Lower leg skin (tissue), 3 donors: ENCODE measurements around the gene BDH2.

Experiments
- POLR2A ChIP-seq, 2 donors: fragments of 450-650 bp; IDR thresholded peaks; one replicate each; pipeline ENCODE4 v1.6.1; 2016 to 2017; ENCODE audit warnings: antibody characterized with exemption in 2 of 2, mild to moderate bottlenecking in 1 of 2, moderate library complexity in 1 of 2
- TF ChIP-seq, protein P1 (sequence below), 3 donors: fragments of 450-650 bp; IDR thresholded peaks; one replicate each; pipeline ENCODE4 v1.5.1; 2016; ENCODE audit warnings: antibody characterized with exemption in 3 of 3, mild to moderate bottlenecking in 3 of 3, moderate library complexity in 2 of 3

DNA sequence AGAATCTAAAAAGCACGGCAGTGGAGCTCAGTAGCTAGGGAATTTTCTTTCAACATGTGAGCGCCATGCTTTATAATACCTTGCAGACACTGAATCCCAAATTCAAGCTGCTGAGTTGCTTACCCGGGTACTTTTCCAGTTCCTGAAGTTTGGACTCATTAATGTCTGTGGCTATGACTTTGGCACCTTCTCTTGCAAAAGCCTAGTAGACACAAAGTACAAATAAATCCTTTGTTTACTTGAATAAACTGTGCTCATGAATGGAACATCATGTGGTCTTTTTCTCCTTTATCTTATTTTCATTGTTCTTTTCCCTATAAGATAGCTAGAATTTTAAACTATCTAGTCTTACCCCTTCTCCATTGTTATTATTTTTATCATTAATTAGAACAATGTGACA is 4.6 kb downstream of the BDH2 start:
- TF ChIP-seq, protein P1, sequence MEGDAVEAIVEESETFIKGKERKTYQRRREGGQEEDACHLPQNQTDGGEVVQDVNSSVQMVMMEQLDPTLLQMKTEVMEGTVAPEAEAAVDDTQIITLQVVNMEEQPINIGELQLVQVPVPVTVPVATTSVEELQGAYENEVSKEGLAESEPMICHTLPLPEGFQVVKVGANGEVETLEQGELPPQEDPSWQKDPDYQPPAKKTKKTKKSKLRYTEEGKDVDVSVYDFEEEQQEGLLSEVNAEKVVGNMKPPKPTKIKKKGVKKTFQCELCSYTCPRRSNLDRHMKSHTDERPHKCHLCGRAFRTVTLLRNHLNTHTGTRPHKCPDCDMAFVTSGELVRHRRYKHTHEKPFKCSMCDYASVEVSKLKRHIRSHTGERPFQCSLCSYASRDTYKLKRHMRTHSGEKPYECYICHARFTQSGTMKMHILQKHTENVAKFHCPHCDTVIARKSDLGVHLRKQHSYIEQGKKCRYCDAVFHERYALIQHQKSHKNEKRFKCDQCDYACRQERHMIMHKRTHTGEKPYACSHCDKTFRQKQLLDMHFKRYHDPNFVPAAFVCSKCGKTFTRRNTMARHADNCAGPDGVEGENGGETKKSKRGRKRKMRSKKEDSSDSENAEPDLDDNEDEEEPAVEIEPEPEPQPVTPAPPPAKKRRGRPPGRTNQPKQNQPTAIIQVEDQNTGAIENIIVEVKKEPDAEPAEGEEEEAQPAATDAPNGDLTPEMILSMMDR (IDR thresholded peaks at IDR 0.05): no peak
- no peak for TF ChIP-seq POLR2A (IDR thresholded peaks at IDR 0.05)
